Stimulated activated CD4-positive, alpha-beta T cell treated with anti-CD3 and anti-CD28 coated beads, TNF-alpha, amount 100 ng/mL, for 4 hours (primary cell): ENCODE measurements around the gene TEX52.
"Not testable (repeated sequence)": the region's sequence is repeated elsewhere in the genome, so short reads cannot be mapped to it uniquely, and the experiment has no call there.

Source experiments
- DNase-seq, 3 experiments: peaks; one replicate each; pipeline ENCODE4 v3.0.0-alpha.2; 2020; ENCODE audit warnings: low read depth in 3 of 3

The TEX52 gene

DNA sequence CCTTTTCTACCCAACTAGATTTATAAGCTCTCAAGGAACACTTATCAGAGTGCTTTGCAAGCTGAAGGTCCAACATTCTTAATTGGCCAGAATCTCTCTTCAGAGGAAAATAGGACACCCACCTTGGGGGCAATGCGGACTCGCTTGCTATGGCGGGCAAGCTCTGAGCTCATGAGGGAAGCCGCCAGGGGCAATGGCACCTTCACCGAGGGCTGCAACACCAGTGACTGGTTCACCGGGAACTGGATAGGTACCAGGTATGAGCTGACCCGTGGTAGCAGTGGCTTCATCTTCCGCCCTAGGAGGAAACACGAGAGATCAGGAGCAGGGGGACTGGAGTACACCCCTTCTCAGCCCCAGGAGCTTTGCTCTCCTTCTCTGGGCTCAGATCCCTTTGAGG lies 7.4 kb upstream of the TEX52 start:
- DNase-seq = no peak

- DNase-seq = not testable (repeated sequence)
Measured at GRCh38 chr12:2863402-2863801, 6.6 kb upstream of the TEX52 start.

GRCh38 chr12:2862876-2863275 lies 6.0 kb upstream of the TEX52 start:
- DNase-seq = no peak

DNA sequence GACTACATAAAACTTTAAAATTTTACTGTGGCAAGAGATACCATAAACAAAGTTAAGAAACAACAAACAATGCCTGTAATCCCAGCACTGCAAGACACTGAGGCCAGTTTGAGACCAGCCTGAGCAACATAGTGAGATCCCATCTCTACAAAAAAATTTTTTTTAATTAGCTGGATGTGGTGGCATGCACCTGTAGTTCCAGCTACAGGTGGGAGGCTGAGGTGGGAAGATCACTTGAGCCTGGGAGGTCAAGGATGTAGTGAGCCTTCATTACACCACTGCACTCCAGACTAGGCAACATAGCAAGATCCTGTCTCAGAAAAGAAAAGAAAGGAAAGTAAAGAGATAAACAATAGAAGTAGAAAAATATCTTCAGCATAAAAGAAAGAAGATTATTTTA lies 3.3 kb upstream of the TEX52 start:
- DNase-seq = no peak

- DNase-seq = no peak
Measured at GRCh38 chr12:2858944-2859421, 2.1 kb upstream of the TEX52 start.

DNA sequence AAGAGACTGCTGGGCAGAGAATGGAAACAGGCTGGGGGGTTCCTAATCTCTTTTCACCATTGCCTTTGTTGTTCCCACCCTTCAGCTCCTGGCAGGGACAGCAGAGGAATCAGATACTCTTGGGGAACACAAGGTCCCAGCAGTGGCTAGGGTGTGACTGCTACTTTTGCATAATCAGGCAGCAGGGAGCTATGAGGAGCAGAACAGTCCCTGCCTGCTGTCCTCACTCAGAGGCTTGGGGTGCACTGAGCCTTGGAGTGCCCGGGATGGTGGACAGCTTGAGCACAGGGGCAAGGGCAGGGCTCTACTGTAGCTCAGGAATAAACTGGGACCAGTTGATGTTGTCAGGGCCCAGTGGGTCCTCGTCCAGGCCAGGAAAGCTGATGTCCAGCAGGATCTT lies 1.5 kb upstream of the TEX52 start:
- no peak for DNase-seq

DNA sequence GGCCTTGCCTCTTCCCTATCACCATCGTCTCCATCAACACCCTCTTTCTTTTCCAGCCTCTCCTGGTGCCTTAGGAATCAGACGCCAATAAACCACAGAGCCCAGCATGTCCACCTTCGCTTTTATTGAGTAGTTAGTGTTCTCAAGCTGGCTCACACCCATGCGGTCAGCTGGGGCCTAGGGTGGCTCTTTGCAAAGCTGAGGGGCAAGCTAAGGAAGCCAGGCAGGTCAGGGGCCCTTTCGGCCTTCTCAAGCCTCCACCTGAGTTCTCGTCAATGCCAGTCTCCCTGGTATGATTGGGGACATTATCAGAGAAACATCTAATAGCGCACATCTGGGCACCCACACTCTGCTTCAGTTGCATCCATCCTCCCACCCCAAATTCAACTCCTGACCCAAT lies 737 bp upstream of the TEX52 start:
- no peak for DNase-seq

DNA sequence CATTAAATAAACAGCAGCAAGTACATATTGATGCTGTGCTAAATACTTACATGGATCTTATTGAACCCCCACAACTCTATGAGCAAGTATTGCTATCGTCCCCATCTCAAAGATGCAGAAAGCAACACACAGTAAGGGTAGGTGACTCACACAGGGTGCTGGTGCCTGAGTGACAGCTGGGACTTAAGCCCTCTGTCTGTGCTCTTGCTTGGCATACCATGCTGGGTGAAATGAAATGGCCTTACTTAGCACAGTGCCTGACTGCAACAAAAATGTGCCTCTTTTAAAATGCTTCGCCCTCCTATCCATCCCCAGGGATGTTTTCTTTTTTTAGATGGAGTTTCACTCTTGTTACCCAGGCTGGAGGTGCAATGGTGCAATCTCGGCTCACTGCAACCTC lies 788 bp downstream of the TEX52 start:
- no peak for DNase-seq

DNA sequence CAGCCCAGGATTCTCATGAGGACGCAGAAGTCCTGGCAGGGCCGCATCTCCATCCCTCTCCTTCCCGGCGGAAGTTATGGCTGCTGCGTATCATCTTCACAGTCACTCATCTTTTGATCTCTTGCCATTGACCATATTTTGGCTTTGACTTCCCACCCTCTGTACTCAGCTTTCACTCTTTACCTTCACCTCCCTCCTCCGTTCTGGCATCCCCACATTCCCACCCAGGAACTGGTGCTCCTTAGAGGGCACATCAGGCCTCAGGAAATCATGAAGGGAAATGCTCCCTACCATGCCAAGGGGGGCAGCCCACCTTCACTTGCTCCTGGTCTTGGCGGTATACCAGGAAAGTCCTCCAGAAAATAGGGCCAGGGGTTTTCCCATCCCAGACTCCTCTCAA lies 1.3 kb downstream of the TEX52 start:
- DNase-seq = no peak

DNA sequence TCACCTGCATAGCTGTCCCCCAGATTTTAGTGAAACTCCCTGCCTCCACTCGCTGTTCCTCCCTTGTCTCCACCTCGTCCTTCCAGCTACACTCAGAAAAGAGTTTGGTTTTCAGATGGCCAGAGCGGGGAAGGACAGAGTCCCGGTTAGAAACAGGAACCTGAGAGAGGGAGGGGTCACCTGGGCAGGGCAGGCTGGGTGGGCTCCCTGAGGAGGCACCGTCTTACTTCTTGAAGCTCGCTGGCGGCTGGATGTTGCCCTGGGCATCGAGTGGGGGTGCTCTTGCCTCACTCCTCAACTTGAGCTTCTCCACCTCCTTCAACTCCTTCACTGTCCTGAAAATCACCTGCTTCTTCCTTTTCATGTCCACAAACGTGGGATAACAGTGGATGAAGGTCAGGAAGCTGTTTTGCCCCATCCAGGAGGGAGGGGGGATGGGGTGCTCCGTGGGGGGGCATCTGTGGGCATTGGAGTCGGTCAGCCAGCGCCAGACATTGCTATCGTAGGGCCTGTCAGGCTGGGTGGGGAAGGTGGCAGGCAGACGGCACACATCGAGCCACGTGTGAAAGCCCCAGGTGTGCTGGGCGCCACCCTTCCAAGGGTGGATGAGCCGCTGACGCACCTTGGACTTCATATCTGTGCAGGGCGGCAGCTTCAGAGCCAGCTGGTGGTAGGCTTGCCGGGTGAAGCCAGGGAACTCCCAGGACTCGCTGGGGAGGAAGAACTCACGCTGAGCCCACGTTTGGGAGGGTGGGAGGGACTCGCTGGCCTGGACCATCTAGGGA lies 2.0 kb downstream of the TEX52 start:
- DNase-seq = no peak

- DNase-seq = peak in 2 of 3 experiments; percentile 29 to 31
Measured at GRCh38 chr12:2853626-2854025, 3.2 kb downstream of the TEX52 start.

DNA sequence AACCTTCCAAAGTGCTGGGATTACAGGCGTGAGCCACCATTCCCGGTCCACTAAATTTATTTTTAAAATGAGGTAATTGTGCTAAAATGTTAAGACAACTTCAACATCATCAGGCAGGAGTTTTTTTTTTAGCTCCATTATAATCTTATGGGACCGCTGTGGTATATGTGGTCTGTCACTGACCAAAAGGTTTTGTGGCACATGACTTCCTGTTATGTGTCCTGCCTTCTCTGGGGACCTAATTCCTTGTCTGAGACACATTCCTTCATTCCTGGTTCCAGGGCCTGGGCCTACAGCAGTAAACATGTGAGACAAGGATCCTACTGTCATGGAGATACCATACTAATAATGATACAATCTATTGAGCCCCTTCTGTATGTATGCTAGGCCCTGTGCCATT lies 4.9 kb downstream of the TEX52 start:
- no peak for DNase-seq

- no peak for DNase-seq
Measured at GRCh38 chr12:2845280-2845679, 11.6 kb downstream of the TEX52 start.

- no peak for DNase-seq
Measured at GRCh38 chr12:2844786-2845185, 12.1 kb downstream of the TEX52 start.

GRCh38 chr12:2842948-2843347 lies 13.9 kb downstream of the TEX52 start:
- no peak for DNase-seq

DNA sequence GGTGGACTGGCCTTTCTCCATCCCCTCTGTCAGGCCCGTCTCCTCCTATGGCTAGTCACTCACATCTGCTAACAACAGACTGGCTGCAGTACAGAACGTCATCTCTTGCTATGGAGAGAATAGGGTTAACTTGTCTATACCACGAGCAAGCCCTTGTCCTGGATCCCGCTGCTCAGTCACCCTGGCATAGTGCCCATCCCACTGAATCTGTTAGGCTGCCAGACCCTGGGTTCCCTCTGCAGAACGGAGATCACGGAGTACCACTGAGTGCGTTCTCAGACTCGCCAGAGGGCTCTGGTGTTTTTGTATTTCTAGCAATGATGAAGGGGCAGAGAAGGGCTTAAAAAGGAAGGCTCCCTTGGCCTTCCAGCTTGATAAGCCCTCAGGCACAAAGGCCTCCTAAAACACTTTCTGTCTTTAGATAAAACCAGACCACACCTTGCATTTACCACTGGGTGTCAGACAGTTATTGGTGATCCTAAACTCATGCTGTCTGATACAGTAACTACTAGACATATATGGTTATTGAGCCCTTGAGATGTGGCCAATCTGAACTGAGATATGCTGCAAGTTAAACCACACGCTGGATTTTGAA lies 15.7 kb downstream of the TEX52 start:
- no peak for DNase-seq

GRCh38 chr12:2836574-2836973 lies 20.3 kb downstream of the TEX52 start:
- DNase-seq = no peak

DNA sequence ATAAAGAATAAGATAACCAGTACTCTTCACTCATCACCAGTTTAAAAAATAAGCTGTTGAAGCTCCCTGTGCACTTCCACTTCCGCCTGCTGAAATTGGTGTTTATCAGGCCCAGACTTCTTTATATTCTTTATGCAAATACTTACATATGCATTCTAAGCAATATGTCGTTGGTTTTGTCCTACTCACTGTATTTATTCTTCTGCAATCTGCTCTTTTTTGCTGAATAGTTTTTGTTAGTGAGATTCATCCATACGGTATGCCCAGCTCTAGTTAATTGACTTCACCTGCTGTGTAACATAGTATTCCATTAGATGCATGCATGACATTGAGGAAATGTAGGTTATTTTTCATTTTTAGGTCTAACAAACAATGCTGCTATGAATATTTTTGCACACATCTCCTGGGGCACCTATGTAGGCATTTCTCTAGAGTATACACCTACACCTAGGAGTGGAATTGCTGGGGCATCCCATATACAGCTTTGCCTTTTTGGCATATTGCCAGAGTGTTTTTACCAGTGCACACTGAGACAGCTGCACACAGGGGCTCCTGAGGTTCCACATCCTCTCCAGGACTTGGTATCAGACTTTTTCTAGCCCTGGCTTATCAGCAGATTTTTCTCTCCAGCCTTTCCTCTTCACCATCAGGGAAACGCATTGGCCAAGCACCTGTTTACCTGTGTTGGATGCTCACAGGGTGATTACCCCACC lies 21.0 kb downstream of the TEX52 start:
- no peak for DNase-seq

GRCh38 chr12:2834581-2835491 lies 22.0 kb downstream of the TEX52 start, which contains the start of gene NRIP2:
TSS of gene NRIP2 (minus strand) at chr12:2835035. CDS start at chr12:2834983, 52 bp downstream.
- DNase-seq = no peak

DNA sequence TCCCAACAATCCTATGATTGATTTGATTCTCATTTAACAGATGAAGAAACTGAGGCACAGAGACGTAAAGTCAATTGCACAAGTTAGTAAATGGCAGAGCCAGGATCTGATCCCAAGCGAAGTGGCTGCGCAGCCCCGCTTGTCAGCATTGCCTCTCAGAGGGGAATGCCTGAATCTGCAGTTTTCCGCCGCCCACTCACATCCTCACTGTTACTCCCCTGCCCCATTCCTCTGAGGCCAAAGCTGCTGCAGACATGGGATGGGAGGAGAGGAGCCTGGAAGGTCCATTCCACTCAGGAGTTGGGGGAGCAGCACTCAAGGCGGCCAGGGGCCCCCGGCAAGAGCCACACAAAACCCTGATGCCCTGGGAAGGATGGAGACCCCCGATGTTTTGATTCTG lies 23.0 kb downstream of the TEX52 start:
- DNase-seq = no peak

- DNase-seq = no peak
Measured at GRCh38 chr12:2833327-2833726, 23.5 kb downstream of the TEX52 start.
